ENCODE measurements around the gene COL4A1.

The COL4A1 gene

DNA sequence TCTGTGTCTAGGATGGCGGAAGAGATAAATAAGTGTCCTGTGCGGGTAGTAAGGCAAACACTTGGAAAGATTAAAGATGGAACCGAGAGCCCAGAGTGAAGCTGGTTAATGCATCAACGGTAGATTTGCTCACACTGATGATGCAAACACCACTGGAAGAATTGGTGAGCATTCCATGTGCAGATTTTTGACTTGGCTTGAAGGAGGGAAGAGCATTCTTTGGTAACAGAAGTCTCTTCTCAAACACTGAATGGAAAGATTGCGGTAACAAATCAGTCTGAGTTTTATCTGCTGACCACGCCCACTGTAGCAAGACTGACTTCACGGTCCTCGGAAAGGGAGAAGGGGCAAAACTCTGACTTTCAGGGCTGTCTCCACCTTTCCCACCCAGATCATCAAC is 112.5 kb downstream of the COL4A1 start:
- no peak for DNase-seq (ENCODE audit: low spot score)

DNA sequence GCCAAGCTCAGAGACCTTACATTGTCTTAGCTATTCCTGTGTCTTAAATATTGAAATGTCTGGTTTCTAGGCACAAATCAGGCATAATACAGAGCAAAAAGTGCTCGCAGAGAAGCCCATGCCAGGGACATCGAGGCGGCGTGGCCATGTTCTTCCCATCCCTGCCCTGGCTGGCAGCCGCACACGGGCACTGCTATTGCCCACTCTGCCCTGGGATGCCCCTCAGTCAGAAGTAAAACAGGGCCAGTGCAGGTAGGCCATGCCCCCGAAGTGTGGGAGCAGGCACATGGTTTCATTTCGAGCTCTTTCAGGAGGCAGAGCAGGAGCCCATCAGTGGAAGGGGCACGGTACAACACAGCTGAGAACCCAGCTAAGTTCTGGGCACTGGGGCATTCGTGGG is 113.5 kb downstream of the COL4A1 start:
- DNase-seq (ENCODE audit: low spot score): no peak

DNA sequence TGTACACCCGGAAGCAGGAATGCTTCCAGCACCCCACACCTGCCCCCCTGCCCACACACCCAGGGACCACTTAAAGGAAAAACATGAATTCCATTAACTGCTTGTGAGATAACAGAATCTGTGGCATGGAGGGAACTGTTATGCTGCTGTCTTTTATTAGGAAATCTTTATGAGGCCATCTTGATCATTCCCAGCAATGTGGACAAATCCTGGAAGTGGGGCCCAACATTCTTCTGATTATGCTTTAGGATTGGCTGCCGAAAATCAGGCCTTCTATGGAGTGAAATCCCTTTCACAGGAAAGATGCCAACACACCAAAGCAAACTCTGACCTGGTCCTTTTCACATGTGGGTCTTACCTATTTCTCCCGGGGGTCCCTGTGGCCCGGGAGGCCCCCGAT is 114.5 kb downstream of the COL4A1 start:
- DNase-seq (ENCODE audit: low spot score): no peak

DNA sequence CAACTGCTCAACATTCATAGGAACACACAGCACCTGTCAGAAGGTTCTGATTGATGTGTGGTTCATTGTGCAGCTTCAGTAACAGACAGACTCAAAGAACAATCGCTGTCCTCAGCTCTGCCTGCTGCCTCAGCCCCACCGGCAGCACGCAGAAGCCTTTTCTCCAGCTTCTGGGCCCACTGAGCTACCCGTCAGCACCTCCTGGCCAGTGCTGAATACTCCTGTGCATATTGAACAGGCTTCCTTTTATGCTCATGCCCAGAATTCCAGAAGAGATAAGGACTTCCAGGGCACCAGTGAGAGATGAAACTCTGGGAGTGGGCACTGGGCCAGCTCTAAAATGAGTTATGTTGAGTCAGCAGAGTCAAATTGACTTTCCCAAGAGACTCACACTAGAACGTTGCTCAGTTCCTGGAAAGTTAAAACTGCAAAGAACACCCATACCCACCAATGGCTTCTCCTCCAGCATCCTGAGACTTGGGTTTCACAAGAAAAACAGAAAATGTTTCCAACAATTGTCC is 119.3 kb downstream of the COL4A1 start:
- no peak for DNase-seq (ENCODE audit: low spot score)

DNA sequence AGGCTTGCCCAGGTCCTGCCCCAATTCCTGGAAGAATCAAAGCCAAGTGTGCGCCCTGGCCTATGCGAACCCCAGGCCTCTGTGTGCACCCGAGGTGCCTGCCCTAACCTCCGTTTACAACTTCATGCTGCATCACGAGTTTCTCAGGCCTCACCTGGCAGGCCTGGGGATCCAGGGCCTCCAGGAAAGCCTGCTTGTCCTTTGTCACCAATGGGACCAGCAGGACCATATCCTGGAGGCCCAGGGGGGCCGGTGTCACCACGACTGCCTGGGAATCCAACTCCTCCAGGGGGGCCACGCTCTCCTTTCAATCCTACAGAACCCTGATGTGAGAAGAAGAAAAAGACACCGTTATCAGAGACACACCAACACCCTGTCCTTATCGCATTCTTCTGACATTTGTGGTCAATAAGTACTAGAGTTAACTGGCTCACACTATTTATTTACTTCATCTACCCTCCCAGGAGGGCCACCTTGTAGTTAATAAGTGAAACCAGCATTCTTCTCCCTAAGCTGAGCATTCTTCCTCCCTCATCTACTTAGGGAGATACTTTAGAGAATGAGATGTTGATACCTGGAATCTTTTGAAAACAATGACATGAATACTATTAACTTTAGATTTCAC is 120.6 kb downstream of the COL4A1 start:
- no peak for DNase-seq (ENCODE audit: low spot score)

DNA sequence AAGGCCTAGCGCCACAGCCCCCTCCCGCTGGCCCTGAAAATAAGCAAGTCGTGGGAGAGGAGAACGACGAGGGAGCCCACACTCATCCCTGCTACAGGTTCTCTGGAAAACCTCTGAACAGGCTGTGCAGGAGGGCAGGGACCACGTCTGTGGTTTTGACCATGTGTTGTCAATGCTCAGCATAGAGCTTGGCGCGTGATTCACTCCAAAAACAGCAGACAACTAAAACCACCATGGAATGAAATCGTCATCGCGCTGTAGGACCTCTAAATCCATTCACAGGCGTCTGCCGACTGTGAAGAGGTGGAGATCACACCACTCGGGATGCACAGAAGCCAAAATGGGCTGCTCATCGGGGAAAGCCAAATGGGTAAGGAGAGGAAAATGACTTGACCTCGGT is 121.3 kb downstream of the COL4A1 start:
- no peak for DNase-seq (ENCODE audit: low spot score)

DNA sequence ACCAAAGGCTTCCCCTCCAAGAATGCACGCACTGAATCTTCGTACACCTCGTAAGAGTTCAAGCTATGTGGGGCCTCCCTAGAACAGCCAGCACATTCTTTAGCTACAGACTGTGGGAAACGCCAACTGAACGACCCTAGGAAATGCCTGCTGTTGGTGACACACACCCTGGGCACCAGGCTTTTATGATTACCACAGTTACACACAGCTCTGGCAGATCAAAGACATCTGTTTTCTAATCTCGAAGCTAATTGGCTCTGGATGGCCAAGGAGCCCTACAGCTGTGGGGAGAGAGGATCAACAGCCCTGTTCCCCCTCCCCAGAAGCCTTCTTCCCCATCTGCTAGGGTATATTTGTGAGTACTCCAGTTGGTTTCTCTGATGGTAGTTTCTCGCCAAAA is 123.0 kb downstream of the COL4A1 start:
- DNase-seq (ENCODE audit: low spot score): no peak

DNA sequence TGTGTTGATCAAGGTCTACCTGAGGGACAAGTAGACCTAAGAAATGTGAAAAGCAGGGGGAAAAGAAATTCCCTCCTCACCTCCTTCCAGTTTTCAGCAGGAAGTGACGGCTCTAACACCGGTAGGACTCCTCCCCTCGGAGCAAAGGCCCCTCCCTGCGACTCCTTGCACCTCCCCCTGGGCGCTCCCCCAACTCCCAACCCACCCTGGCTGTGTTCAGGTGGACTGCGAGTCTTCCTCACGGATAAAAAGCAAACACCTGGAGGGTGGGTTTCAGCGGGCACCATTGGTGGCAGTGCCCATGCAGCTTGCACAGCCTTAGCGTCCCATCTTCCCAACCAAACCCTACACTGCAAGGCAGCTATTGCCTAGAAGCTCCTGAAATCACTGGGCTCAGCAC is 124.5 kb downstream of the COL4A1 start:
- no peak for DNase-seq (ENCODE audit: low spot score)

DNA sequence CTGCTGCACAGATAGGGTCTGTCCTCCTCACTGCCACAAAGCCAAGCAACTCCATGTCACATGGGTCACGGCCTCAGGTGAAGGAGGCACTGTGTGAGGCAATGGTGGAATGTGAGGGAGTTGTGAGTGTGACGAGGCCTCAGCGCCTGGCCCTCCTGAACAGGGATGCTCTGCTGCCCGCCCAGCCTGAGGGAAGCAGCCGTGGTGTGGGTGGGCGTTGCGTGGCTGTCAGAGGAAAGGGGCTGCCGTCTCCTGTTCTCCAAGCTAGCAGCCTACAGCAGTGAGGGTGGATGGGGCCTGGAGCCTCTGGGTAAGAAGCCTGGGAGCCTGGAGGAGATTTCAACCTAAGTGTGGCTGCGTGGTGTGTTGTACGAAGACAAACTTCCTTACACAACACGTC is 125.0 kb downstream of the COL4A1 start:
- no peak for DNase-seq (ENCODE audit: low spot score)

DNA sequence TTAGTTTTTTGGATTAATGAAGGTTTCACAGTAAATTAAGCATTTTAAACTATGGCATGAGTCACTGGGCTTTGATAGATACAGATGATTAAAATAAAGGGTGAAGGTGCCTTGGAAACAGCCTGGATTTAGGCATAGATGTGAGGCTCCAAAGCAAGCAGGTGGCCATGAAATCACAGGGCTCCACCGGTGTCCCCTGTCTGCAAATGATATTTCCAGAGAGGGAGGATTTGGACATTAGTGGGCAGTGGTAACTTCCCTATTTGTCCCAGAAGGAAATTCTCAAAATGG is 127.2 kb downstream of the COL4A1 start:
- no peak for DNase-seq (ENCODE audit: low spot score)

DNA sequence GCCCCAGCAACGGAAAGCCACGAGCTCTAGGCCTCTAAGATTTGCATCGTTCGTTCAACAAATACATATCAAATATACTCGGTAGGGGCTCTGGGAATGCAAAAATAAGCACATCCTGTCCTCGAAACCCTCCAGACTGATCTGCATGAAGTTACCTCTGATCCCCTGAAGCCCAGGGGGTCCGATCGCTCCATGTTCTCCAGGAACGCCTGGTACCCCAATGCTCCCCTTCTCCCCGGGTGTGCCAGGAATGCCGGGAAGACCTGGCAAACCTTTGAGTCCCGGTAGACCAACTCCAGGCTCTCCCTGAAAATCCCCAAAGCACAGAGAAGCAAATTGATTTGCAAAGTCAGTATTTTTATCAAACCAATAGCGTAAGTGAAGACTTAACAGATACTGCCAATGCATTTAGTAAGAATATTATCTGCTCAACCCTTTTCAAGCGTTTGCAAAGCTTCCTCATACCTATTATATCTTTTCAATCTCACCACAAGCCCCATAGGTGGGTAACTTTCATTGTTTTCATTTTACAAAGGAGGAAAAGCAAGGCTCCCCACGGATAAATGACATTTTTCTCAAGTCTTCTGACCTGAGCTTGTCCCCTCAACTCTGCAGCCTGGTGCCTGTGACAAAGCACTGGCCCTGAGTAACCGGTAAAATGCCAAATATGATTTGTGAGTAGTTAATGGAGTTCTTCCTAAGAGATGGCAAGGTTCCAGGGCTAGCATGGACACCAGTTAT is 127.7 kb downstream of the COL4A1 start:
- DNase-seq (ENCODE audit: low spot score): no peak

DNA sequence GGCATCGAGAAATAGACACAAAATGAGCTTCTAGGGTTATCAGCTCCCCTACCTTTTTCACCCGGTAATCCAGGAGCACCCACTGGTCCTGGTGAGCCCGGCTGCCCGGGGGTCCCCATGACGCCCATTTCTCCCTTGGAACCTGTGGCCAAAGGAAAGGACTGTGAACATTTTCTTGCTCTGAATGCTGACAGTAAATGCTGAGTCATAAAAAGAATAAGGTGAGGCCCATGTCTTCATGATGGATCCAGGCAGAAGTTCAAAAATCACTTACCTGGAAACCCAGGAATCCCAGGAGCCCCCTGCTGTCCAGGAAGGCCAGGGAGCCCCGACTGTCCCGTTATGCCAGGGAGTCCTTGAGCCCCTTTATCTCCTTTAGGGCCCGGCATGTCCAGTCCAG is 129.2 kb downstream of the COL4A1 start:
- no peak for DNase-seq (ENCODE audit: low spot score)

DNA sequence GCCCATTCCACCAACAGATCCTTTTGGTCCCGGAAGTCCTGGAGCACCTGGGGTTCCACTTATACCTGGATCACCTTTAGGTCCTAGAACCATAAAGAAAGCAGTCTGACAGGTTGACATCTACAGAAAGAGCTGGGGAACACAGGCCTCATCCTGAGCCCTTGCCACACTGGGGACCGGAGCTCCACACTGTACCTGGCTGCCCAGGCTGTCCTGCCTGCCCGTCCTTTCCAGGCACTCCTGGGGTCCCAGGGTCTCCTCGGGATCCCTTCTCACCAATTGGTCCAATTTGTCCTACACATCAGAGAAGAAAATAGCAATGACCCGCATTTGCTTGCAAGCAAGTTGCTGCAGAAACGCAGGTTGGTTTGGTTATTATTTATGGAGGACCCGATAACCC is 130.5 kb downstream of the COL4A1 start:
- no peak for DNase-seq (ENCODE audit: low spot score)

DNA sequence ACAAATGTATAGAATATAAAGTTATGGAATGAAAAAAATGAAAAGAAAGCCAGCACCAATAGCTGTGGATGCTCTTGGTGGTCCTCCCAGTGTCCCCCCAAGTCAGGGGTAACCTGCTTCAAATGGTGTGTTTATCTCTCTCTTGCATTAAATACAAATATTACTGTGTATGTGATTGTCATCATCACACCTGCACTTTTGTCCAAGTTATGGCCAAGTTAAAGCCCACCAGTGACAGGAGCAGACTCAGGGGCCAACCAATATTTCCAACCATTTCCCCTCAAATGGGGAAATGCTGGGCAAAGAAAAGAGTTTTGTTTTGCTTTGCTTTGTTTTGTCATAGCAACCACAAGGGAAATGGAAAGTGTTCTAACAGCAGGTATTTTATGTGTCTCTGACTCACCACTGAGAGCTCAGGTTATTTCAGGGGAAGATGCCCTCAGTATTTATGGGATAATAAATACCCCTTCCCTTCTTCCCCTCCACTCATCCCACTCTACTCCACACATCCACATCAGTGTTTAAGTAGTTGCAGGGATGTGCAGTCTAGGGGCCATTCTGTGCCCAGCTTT is 133.6 kb downstream of the COL4A1 start:
- DNase-seq (ENCODE audit: low spot score): no peak

DNA sequence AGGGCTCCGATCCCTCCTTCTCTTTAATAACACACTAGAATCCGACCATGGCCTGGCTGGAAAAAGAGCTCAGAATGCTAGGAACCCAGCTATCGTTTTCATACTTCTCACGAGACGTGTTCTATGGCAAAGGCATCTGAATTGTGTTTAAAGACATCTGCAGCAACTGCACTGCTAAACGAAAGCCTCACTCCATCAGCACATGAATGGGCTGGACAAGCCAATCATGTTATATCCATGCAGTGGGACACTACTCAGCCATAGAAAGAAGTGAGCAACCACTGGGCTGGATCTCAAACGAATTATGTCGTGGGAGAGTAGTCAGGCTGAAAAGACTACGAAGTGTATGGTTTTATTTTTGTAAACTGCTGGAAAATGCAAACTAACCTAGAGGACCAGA is 136.1 kb downstream of the COL4A1 start:
- DNase-seq (ENCODE audit: low spot score): no peak

DNA sequence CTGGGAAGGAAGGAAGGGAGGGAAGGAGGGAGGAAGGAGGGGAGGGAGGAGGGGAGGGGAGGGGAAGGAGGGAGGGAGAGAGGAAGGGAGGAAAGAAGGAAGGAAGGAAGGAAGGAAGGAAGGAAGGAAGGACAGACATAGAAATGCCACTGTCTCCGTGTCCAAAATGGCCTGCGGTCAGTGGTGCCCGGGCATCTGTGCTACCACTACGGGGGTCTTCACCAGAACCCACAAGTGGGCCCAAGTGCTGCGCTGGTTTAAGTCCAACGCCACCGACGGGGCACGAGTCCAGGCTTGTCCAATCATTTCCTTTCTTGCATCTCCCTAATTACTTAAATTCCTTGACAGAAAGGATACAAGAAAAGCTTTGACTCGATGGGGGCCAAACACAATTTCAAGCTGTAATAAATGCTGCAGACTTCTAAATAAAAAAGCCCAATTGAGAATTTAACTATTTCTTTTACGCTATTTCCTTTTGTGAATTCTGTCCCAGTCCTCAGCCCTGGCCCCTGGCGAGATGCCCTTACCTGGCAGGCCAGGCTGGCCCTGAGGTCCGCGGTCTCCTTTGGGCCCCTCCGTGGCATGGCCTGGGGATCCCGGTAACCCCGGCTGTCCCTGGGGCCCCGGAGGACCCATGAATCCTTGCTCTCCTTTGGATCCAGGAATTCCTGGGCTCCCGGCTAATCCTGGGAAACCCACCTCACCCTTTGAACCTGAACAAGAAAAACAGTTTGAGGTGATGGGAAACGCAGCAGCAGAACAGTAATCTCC is 136.8 kb downstream of the COL4A1 start:
- DNase-seq (ENCODE audit: low spot score): no peak

DNA sequence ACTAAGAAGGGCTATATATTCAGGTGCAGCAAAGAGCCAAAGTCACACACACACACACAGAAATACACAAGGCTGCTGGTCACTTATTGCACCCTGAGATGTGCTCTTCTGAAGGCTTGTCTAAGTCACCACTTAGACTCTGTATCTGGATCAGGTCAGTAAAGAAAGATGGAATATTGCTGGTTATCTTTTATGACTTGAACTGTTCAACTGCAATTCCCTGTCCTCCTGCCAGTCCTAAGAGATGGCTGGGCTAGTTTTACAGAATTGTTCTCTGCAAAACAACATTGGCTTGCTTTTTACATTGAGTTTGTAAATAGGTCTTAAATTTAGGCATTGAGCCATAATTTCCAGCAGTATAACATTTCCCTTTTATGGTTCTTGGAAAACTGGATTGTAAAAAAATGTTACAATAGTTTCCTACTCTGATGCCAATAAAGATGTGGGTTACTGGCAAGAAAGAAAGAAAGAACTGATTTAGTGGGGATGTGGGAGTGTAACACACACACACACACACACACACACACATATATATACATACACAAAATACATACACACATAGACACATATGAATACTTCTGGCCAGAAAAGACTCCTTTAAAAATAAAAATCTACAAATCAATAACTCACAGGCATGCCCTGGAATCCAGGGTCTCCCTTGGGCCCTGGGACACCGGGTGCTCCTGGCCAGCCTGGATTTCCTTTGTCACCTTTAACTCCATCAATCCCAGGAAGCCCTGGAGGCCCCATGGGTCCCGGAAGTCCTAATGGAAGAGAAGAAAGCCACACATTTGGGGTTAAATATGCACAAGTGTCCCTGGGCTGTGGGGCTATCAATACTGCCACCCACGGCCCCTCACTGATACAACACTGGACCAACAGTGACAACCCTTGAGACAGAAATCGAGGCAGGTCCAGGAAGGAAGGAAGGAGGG is 137.7 kb downstream of the COL4A1 start:
- no peak for DNase-seq (ENCODE audit: low spot score)

DNA sequence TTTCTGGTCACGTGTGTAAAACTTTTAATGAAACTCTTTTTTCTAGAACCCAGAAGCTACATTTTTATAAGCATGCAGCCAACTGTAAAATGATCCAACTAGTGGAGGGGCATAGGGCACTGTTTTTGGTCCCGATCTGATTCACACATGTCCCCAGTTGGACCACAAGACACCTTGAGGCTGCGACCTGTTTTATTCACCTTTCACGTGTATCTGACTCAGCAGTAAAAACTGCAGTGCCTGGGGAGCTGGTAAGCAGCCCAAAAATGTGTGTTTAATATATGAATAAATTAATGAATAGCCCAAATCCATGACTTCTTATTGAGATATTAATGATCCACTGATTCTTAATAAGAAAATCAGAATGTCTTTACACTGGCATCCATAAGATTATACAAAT is 140.4 kb downstream of the COL4A1 start:
- no peak for DNase-seq (ENCODE audit: low spot score)

DNA sequence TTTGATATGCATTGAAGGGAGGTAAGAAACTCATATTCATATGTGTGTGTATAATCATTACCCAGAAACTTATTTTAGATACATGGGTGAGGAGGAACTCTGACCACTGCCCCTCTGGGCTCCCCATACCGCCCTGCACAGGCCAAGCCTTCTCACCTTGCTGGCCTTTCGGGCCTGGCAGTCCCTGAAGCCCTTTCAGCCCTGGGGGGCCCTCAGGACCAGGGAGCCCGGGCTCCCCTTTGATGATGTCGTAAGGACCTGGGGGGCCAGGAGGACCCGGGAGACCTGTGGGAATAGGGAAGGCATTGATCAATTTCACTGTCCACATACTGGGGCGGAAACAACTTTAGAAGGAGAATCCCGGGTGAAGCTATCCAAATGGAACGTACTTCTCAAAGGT is 142.3 kb downstream of the COL4A1 start:
- no peak for DNase-seq (ENCODE audit: low spot score)

DNA sequence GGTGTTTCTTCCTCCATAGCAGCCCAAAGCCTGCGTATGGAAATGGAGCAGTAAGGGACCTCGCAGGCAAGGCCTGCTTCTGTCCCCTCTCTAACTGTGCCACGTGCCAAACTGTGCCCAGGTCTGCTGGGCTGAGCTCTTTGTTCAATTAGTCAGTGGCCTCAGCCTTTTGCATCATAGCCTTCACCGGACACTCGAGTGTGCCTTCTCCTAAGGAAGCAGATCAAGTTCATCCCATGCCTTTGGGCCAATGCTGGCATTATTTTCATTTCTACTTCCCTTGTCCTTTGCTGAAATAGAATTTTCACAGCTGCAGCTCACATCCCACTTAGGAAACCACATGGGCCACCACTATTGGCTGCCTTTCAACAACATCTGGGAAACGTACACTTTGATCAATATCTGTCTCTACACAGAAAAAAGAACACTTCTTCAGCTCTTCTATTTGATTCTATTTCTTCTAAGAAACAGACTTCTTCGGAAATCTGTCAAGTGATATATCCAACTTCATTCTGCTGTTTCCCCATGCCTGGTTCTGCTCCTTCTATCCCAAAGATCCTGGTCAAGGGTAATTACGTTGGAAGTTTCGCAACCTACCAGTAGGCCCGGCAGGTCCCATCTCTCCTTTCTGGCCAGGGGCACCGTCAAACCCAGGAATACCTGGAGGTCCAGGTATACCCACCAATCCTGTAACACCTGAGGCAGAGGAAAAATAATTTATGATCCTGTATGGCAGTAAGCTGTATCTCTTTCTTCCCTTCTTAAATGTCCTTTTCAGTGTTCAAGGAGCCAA is 143.9 kb downstream of the COL4A1 start:
- no peak for DNase-seq (ENCODE audit: low spot score)

DNA sequence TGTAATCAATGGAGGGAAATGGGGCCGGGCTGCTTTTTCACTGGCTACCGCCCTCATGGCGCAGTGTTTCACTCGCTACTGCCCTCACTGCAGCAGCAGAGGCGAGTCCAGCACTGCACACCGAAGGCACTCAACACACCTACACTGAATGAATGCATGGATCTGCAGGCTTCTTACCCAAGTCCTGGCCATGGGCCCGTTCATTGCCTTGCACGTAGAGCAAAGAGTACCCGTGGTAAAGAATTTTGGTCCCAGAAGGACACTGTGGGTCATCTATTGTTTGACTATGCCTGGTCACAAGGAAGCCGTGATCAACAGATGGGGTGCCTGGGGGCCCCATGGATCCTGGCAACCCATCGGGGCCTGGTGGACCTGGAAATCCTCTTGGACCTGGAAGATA is 144.9 kb downstream of the COL4A1 start:
- DNase-seq (ENCODE audit: low spot score): no peak
